HG02885 (cell line): Measurements from ENCODE around the gene PPIA.

Experiments used
- ATAC-seq: cut with Tn5 transposase; IDR thresholded peaks from one replicate; pipeline ENCODE4 v1.9.1; 2021; ENCODE audit warnings: mild to moderate bottlenecking; ENCODE audit not compliant: unreplicated experiment, poor library complexity

Gene PPIA

DNA sequence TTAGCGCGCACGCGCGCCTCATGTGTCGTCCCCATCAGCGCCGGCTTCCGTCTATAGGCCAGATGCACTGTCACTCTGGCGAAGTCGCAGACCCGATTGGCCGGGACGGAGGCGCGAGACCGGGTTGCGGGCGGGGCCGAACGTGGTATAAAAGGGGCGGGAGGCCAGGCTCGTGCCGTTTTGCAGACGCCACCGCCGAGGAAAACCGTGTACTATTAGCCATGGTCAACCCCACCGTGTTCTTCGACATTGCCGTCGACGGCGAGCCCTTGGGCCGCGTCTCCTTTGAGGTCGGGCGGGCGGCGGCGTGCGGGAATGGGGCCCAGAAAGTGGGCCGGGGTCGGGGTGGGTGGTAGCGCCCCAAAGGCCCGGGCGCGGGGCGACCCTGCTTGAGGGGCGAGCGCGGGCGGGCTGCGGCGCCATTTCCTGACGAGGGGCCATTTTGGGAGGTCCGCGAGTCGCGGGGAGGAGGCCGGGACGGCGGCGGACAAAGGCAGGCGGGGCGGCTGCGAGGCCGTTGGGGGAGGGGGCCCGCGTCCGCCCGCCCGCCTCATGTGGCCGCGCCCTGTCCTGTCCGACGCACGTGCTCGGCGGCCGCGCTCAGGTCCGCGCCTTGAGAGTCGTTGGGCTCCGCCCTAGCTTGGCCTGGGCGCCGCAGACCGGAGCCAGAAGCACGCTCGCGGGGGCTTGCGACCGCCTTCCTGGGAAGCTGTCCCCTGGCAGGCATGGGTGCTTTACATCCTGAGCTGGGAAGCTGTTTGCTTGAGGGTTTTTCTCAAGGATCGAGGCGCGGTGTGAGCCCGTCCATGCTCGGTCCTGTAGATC is at the start of gene PPIA:
TSS of gene PPIA (plus strand) at position 178 of the 825 bp plus-strand sequence. CDS start at position 222, 44 bp downstream.
- ATAC-seq = peak; percentile 92

DNA sequence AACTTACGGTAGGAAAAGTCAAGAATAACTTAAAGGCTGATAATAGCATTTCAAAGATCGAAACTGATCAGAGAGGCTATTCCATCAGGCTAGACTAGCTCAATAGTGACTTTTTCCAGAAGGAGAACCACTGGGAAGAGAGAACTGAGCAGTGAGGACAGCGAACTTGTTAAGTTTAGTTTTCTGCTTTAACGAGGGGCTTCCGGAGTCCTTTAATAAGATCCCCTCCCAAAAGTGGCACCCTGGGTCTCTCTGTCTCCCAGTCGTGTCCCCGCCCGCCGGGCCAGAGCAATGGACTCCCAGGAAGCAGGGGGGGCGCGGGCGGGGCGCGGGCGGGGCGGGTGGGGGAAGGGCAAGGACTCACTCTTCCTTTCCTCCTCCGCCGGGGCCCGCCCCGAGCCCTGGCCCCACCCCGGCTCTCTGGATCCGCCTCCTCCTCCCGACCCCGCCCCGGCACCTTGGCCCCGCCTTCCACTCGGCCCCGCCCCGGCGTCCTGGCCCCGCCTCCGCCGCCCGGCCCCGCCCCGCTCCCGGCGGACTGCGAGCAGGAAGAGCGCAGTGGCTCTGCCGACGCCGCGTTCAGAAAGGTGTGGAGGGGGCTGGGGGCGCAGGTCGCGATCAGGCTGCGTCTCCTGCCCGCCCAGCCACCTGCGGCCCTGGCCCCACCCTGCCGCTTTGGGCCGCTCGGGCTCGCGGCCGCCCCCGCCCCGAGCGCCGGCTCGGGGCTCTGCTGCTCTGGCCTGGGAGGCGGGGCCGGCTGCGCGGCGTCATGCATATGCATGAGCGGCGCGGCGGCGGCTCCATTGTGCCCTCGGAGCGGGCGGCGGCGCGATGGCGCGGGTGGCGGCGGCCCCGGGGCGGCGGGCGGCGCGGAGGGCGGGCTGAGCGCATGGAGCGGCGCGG is 48.2 kb upstream of the PPIA start, which contains the start of gene ZMIZ2:
TSS of gene ZMIZ2 (plus strand) at position 803 of the 903 bp plus-strand sequence. CDS start 7,403 bp downstream, outside the sequence.
- peak; percentile 72 for ATAC-seq

DNA sequence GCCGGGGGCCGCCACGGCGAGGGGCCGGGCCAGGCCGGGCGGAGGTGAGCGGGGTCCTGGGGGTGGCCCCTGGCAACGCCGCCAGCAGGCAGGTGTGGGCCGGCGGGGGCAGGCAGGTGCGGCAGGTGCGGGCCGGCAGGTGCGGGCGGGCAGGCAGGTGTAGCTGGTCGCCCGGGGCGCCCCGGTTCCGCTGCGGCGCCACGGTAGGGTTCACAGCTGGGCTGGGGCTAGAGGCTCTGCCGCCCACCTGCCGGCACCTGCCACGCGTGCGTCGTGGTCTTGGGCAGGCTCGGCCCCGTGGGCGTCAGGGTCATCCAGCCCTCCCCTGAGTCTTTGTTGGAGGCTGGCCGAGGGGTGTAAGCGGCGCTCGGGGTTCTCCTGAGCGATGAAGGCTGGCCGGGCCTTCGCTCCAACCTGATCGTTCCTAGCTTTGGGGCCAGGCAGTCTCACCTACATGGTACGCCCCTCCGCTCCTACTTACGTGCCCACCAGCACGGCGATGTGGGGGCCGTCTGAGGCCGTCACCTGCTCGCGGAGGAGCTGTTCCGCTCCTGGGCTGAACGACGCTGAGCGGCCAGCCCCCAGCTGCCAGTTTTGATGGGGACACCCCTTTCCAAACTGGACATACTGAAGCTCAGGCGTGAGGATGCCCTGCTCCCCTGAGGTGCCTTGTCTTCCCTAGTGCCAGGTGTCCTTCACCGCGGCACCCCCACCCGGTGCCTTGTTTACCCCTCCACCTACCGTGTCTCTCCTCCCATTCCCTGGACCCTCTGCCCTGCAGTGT is 47.3 kb upstream of the PPIA start:
- peak; percentile 19 for ATAC-seq

DNA sequence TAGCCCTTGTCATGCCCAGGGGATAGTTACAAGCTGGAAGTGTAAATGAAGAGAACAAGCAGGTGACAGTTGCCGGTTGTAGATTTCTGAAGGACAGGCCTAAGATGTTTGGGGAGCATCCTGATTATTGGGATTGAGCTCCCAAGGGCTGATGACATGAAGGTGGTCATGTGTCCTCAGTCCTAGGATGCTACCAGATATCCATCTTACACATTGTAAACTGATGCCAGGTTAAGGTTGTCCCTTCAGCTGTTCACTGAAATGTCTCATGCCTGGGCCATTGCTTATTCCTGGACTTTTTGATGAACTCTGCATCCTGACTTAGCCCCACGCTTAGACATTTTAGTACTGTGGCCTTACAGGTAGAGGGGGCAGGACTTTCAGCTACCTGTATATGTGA is 46.5 kb upstream of the PPIA start:
- ATAC-seq = no peak

DNA sequence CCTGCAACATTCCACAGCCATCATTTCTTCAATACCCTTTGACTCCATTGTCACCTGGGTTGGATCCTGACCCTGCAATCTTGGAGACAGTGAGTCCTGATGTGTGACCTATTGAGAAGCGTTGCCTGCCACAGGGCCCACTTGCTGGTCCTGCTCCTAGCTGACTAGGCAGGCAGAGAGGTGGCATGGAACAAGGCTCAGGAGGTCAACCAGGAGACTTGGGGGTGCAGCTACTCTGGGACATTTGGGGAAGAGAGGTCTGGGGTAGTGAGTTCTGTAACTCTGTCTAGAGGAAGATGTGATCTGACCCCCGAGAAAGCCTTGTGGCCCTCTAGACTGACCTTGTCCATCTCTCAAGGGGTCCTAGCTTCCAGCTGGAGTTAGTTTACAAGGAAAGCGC is 46.1 kb upstream of the PPIA start:
- no peak for ATAC-seq

DNA sequence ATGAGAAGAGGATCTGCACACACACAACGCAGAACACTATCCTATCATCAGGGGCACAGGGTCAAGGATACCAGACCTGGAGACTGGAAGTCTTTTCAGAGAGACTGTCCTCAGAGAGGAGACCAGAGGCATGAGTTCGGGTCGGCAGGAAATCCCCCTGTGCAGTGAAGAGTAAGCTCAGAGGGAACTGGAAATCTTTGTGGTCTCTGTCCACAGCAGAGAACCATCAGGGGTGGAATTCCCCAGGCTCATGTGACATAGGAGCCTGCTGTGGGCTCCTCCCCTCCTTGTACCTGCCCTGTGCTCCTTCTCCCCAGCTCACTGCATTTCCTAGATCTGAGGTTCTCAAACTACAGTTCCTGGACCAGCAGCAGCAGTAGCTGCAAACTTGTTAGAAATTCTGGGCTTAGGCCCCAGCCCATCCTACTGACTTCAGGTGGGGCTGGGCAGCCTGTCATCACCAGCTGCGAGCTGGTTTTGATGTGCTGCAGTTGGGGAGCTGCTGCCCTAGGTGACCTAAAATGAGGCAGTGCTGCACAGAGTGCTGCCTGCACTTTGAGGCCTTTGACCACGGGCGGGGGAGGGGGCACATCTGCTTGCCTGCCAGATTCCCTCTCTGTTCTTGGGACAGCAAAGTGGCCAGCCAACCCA is 45.4 kb upstream of the PPIA start:
- ATAC-seq = peak; percentile 65

DNA sequence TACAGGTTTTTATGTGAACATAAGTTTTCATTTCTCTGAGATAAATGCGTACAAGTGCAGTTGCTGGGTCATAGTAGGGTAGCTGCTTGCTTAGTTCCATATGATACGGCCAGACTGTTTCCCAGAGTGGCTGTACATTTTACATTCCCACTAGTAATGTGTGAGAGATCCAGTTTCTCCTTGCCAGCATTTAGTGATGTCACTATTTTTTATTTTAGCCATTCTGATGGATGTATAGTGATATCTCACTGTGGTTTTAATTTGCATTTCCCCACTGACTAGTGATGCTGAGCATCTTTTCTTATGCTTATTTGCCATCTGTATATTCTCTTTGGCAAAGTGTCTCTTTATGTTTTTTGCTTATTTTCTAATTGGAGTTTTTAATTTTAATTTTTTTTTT is 43.7 kb upstream of the PPIA start:
- no peak for ATAC-seq

DNA sequence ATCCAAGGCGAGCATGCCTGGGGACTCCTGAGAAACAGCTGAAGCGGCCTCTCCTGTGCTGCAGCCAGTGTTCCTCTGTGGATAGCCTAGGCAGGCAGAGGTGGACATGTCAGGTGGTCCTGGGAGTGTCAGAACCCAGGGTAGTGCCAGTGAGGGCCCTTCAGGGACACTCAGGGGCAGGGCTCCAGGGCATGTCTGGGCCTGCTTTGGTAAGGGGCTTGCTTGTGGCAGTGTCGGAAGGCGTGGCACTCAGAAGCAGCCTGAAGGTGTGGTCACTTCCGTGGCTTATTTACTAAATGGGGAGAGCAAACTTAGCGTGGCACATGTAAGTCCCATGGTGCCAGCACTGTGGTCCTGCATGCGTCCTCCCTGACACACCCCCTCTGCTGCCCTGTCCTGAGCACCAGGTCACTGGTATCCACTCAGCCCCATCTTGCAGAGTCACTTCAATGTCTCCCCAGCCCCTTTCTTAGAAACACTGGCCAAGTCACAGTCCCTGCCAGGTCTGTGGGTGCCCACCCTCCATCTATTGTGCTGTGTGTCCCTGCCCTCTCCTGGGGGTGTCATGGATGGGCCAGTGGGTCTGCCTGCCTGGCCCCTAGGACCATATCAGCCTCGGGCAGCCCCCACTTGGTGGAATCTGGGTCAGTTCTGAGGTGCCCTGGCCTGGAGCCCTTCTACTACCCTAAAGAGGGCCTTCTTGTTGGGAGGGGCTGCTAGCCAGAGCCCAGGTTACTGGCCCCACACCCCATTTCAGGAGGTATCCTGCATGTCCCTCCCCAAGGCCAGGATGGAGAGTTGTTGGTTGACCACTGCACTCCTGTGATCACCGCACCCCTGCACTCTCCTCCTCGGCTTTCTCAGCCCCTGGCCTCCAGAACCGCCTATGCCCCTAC is 41.4 kb upstream of the PPIA start:
- ATAC-seq = no peak

DNA sequence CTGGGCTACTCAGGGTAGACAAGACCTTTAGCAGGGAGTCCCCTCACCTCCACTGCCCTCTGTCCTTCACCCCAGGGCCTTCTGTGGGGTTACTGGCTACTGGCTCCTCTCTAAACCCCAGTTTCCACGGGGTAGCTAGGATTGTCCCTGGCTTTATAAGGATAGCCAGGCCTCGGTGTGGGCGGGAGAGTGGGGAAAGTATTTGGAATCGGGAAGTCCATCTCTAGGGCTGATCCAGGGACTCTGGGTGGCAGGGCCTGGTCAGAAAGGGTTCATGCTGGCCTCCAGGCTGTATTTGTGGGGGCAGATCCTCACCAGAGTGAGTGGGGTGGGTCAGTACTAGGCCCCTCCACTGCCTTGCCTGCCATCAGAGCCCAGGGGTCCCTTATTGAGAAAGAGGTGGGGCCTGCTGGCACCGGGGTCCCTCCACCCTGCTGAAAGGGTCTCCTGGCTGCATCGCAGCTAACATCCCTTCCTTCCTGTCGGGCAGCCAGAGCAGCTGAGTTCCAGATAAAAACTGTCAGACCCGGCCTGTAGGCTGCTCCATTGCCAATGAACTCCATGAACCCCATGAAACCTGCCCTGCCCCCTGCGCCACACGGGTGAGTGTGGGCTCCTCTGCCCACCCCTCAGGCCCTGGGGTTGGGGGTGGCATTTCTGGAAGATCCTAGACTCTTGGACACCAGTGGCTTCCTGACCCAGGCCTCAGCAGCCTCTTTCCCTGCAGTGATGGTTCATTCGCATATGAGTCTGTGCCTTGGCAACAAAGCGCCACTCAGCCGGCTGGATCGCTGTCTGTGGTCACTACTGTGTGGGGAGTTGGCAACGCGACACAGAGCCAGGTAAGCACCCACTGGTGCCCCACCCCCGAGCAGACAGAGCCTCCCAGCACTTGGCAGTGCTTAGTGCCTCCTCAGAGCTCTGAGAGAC is 40.5 kb upstream of the PPIA start:
- no peak for ATAC-seq

DNA sequence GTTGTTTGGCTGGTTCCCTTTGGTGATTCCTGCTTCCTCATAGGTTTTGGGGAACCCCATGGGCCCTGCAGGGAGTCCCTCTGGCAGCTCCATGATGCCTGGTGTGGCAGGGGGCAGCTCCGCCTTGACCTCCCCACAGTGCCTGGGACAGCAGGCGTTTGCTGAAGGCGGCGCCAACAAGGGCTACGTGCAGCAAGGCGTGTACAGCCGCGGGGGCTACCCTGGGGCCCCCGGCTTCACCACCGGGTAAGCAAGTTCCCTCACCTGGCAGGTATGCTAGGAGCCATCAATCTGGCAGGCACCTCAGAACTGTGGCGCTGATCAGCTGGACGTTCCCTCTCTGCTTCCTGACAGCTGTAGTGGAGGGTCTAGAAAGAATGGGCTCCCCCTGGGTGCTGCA is 39.6 kb upstream of the PPIA start:
- ATAC-seq = no peak

DNA sequence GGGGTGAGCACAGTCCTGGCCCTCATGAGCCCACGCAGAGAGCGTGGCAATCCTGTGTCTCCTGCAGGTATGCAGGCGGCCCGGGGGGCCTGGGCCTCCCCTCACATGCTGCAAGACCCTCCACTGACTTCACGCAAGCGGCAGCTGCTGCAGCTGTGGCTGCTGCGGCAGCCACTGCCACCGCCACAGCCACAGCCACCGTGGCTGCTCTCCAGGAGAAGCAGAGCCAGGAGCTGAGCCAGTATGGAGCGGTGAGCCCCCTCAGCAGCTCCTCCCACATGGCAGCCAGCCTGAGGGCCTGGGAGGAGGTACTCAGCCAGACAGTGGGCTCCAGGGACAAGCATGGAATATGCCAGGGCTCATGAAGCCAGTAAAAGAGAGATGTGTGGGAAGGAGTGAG is 39.2 kb upstream of the PPIA start:
- no peak for ATAC-seq

DNA sequence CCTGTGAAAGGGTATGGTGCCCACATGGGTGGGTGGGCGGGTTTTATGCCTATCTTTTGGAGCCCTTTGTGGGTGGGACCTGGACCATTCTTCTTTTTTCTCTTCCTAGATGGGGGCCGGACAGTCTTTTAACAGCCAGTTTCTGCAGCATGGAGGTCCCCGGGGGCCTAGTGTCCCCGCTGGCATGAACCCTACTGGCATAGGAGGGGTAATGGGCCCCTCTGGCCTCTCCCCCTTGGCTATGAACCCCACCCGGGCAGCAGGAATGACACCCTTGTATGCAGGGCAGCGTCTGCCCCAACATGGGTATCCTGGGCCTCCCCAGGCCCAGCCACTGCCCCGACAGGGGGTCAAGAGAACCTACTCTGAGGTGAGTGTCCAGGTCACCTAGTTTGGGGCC is 38.7 kb upstream of the PPIA start:
- no peak for ATAC-seq

DNA sequence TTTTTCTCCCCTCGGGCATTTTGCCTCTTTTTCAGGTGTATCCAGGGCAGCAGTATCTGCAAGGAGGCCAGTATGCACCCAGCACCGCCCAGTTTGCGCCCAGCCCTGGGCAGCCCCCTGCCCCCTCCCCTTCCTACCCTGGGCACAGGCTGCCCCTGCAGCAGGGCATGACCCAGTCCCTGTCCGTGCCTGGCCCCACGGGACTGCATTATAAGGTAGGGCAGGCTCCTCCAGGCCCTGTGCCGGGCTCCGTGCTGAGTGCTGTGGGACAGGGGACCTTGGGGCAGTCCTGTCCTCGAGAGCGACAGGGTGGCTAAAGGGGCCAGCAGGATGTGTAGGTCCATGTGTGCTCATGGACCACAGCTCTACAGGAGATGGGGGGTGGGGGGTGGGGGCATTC is 37.2 kb upstream of the PPIA start:
- no peak for ATAC-seq

DNA sequence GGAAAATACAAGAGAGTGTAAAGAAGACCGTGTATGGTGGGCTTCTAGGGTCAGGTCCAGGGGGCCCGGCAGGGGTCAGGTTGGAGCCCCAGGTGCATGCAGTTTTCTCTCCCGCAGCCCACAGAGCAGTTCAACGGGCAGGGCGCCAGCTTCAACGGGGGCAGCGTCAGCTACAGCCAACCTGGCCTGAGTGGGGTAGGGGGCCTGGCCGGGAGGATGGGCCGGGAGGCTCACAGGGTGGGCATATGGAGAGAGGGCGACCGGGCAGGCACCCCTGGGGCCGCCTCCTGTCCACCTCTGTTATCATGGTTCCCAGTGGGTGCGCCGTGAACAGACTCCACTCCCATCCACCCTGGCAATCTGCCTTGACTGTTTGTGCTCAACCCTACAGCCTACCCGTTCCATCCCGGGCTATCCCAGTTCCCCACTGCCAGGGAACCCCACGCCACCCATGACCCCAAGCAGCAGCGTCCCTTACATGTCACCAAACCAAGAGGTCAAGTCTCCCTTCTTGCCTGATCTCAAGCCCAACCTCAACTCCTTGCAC is 36.4 kb upstream of the PPIA start:
- ATAC-seq = no peak

DNA sequence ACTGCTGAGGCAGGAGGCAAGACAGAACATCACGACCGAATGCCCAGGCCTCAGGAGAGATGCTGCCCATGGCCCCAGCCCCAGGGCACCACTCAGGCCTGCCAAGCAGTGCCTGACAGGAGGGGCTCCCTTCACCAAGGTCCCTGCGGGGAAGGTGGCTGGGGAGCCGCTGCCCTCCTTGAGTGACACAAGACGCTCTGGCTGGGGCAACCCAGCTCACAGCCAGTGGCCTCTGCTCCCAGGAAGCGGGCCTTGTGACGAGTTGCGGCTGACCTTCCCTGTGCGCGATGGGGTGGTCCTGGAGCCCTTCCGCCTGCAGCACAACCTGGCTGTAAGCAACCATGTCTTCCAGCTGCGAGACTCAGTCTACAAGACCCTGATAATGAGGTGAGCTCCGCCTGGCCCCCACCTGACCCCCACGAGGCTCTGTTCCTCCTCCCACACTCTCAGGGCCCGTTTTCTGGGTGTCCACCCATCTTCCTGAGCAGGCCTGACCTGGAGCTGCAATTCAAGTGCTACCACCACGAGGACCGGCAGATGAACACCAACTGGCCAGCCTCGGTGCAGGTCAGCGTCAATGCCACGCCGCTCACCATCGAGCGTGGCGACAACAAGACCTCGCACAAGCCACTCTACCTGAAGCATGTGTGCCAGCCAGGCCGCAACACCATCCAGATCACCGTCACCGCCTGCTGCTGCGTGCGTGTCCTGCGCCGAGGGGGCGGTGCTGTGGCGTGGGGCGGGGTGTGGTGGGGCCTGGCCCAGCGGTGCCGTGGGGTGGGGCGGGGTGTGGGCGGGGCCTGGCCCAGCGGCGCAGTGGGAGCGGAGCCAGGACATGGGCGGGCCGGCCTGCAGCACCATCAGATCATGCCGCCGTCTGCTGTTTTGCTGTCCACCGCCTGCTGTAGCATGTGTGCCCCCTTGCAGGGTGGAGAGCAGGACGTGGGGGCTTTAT is 35.0 kb upstream of the PPIA start:
- no peak for ATAC-seq

DNA sequence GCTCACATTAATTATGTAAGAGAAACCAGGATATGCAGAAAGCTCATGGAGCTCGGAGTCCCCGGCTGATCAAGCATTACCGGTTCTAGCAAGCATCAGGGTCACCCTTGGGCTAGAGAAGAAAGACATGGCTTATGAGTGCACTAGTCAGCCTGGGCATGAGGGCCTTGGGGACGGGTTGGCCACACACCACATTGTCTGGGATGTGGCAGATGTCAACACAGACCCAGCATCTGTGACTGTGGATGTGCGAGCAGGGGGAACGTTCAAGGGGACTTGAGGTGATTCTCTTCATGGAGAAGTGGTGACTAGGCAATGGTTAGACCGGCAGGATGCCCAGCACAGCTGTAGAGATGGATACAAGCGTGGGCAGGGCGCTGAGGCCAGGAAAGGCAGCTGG is 34.2 kb upstream of the PPIA start:
- no peak for ATAC-seq
